ACC112 (cell line): ENCODE results near the gene SFMBT1.
"Not testable (repeated sequence)": the region's sequence is repeated elsewhere in the genome, so short reads cannot be mapped to it uniquely, and the experiment has no call there.

ENCODE experiments used
- H2AFZ ChIP-seq: fragments of 200-600 bp; sonication (generic); one replicate; pipeline ENCODE4 v1.6.0; 2017; ENCODE audit warnings: antibody characterized with exemption, low read length; ENCODE audit not compliant: unreplicated experiment
- H3K27ac ChIP-seq: fragments of 200-600 bp; sonication (generic); 2 replicates; pipeline ENCODE4 v1.5.1; 2014; ENCODE audit warnings: low read depth, mild to moderate bottlenecking, antibody characterized with exemption, low read length, moderate library complexity
- H3K27me3 ChIP-seq: fragments of 200-600 bp; sonication (generic); 2 replicates; pipeline ENCODE4 v1.6.1; 2014; ENCODE audit warnings: mild to moderate bottlenecking, antibody characterized with exemption, low read length, moderate library complexity, mixed read lengths; ENCODE audit not compliant: insufficient read depth
- H3K36me3 ChIP-seq: fragments of 200-600 bp; sonication (generic); 2 replicates; pipeline ENCODE4 v1.6.1; 2016; ENCODE audit warnings: mild to moderate bottlenecking, antibody characterized with exemption, low read length, moderate library complexity, mixed read lengths; ENCODE audit not compliant: insufficient read depth
- H3K4me1 ChIP-seq: fragments of 200-600 bp; sonication (generic); one replicate; pipeline ENCODE4 v1.6.1; 2016; ENCODE audit warnings: low read length, mixed read lengths; ENCODE audit not compliant: insufficient read depth, unreplicated experiment, control insufficient read depth
- H3K4me3 ChIP-seq: fragments of 200-600 bp; sonication (generic); 2 replicates; pipeline ENCODE4 v1.5.1; 2014; ENCODE audit warnings: mild to moderate bottlenecking, low read depth, low read length
- H3K79me2 ChIP-seq: fragments of 200-600 bp; sonication (generic); one replicate; pipeline ENCODE4 v1.6.0; 2016; ENCODE audit warnings: low read length; ENCODE audit not compliant: control insufficient read depth, unreplicated experiment, insufficient read depth

SFMBT1 gene

GRCh38 chr3:53072653-53073552 is 27.0 kb upstream of the SFMBT1 start:
- Histone ChIP-seq H3K4me3 (peak overlapping the region; percentile 76), H3K4me1 (no peaks in the 10 kb centered on the region), H3K36me3 (no peaks in the 10 kb centered on the region), H3K27me3 (no peaks in the 10 kb centered on the region), H2AFZ (peak overlapping the region; percentile 90), H3K79me2 (no peaks in the 10 kb centered on the region), H3K27ac (no peak overlapping the region)

DNA sequence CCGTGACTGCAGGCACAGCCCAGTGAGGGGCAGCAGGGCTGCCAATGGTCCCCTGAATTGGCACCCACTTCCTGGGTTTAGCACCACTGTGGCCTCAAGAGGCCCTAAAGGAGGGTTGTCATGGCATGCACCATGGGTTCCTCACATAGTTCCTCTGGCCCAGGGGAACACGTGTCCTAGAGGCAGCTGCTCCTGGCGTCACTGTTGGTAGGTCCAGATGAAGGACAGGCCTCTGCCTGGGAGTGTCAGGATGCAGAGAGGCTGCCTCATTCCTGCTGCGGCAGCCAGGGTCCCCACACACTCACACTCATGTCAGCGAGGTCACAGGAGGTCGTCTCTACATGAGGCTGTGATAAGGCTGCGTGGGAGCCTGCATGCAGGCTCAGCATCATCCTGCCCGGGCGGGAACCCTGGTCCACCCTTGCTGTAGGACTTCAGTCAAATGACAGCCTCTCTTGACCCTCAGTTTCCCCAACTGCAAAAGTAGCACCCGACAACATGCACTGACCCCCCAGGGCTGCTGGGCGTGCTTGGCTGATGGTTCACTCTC is 26.1 kb upstream of the SFMBT1 start:
- Histone ChIP-seq H3K4me1 (no peaks in the 10 kb centered on the region), H3K36me3 (no peaks in the 10 kb centered on the region), H2AFZ (no peak overlapping the region), H3K79me2 (no peaks in the 10 kb centered on the region), H3K27ac (no peak overlapping the region), H3K4me3 (peak overlapping the region; percentile 76; the same call in 1 of the 2 replicates), H3K27me3 (no peaks in the 10 kb centered on the region)

DNA sequence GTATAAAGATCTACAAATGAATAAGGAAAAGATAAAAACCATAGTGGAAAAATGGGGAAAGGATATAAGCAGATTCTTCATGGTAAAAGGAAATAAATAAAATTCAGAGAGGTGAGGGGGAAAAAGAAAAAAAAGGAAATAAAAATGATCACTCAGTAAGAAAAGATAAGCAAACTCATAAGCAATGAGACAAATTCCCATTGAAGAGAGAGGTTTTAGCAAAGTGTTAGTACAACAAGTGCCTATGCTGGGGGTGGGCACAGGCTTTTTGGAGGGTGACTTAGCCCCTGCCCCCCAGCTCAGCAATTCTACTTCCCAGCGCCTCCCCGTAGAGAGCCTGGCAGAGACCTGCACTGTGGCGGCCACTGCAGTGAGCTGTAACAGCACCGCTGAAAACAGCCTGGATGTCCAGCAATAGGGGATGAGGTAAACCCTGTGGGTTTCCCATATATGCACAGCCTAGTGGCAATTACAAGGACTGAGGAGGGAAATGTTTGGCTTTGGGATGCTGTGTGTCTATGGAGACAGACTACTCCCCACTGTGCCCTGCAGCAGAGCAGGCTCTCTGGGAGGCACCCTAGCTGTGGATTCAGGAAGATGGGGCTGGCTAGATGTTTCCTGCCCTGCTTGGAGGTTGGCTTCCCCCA is 23.7 kb upstream of the SFMBT1 start:
- Histone ChIP-seq H3K27me3 (peaks cover 3% of the 10 kb centered on the region; the same call in 1 of the 2 replicates), H3K4me3 (no peak overlapping the region), H2AFZ (no peak overlapping the region), H3K27ac (no peak overlapping the region), H3K79me2 (no peaks in the 10 kb centered on the region), H3K4me1 (no peaks in the 10 kb centered on the region), H3K36me3 (no peaks in the 10 kb centered on the region)

- Histone ChIP-seq H3K27me3 (peaks cover 4% of the 10 kb centered on the region; the same call in 1 of the 2 replicates), H3K27ac (no peak overlapping the region), H2AFZ (no peak overlapping the region), H3K36me3 (no peaks in the 10 kb centered on the region), H3K79me2 (no peaks in the 10 kb centered on the region), H3K4me3 (no peak overlapping the region), H3K4me1 (no peaks in the 10 kb centered on the region)
Observed at GRCh38 chr3:53068176-53068575, 22.3 kb upstream of the SFMBT1 start.

- no peak overlapping the region for H3K4me3 ChIP-seq
- H3K4me1 ChIP-seq = no peaks in the 10 kb centered on the region
- H3K79me2 ChIP-seq = no peaks in the 10 kb centered on the region
- no peak overlapping the region for H2AFZ ChIP-seq
- no peak overlapping the region for H3K27ac ChIP-seq
- no peaks in the 10 kb centered on the region for H3K36me3 ChIP-seq
- peaks cover 7% of the 10 kb centered on the region; the same call in 1 of the 2 replicates for H3K27me3 ChIP-seq
Observed at GRCh38 chr3:53067567-53067966, 21.7 kb upstream of the SFMBT1 start.

GRCh38 chr3:53065841-53066480 is 20.1 kb upstream of the SFMBT1 start:
- Histone ChIP-seq H3K4me3 (no peak overlapping the region), H3K27ac (no peak overlapping the region), H3K36me3 (no peaks in the 10 kb centered on the region), H2AFZ (no peak overlapping the region), H3K79me2 (no peaks in the 10 kb centered on the region), H3K27me3 (peaks cover 8% of the 10 kb centered on the region; the same call in 1 of the 2 replicates), H3K4me1 (no peaks in the 10 kb centered on the region)

- H3K4me3 ChIP-seq = no peak overlapping the region
Observed at GRCh38 chr3:53062905-53063304, 17.0 kb upstream of the SFMBT1 start.

GRCh38 chr3:53056442-53056841 is 10.6 kb upstream of the SFMBT1 start:
- H3K4me1 ChIP-seq = no peaks in the 10 kb centered on the region
- H3K36me3 ChIP-seq = no peaks in the 10 kb centered on the region
- no peaks in the 10 kb centered on the region for H3K79me2 ChIP-seq
- H2AFZ ChIP-seq = no peak overlapping the region
- H3K4me3 ChIP-seq = no peak overlapping the region
- H3K27ac ChIP-seq = no peak overlapping the region
- H3K27me3 ChIP-seq = no peaks in the 10 kb centered on the region

More at GRCh38 chr3:53062905-53063304, 17.0 kb upstream of the SFMBT1 start:
- H3K79me2 ChIP-seq = no peaks in the 10 kb centered on the region
- no peaks in the 10 kb centered on the region for H3K36me3 ChIP-seq
- H3K4me1 ChIP-seq = no peaks in the 10 kb centered on the region
- no peak overlapping the region for H3K27ac ChIP-seq
- H3K27me3 ChIP-seq = peaks cover 8% of the 10 kb centered on the region; the same call in 1 of the 2 replicates
- no peak overlapping the region for H2AFZ ChIP-seq

- not testable (repeated sequence) for H3K27ac ChIP-seq, H3K4me1 ChIP-seq, H3K79me2 ChIP-seq, H3K27me3 ChIP-seq, H3K36me3 ChIP-seq, H3K4me3 ChIP-seq, H2AFZ ChIP-seq
Observed at GRCh38 chr3:53054233-53054632, 8.4 kb upstream of the SFMBT1 start.

DNA sequence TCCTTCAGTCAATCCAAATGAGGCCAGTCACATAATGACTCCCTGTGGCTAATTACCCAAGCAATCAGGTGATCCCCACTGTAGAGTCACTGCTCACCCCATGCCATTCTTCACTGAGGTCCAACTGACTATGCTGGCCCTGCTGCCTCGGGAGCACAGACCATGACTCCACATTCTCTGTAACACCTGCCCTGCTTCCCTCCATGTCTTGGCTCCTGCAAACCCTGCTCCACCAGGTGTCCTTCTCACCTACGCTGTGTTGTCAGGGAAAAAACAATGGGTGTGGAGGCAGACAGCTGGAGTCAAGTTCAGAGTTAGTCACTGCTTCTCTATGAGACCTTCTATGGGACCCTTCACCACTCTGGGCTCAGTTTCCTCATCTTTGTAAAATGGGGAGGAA is 6.1 kb upstream of the SFMBT1 start:
- Histone ChIP-seq H3K4me1 (no peaks in the 10 kb centered on the region), H3K27me3 (peaks cover 11% of the 10 kb centered on the region; the same call in 1 of the 2 replicates), H3K79me2 (no peaks in the 10 kb centered on the region), H3K36me3 (no peaks in the 10 kb centered on the region), H3K27ac (no peak overlapping the region), H2AFZ (no peak overlapping the region), H3K4me3 (no peak overlapping the region)
